ENCODE results near the gene RELN. TPM values are rescaled to one million over a fixed set of nuclear protein-coding genes. Genes with fewer than 3 reads are reported as not detected.

The RELN gene
- total and polyA plus RNA-seq, 10 donors: 0.03 to 7.6 (median 1.0) TPM

- 61 to 68% (median 62%) methylated on average over 10 of the region's 10 CpGs for WGBS, 5 donors
These were observed 94.5 kb downstream of the RELN start for GRCh38 chr7:103894656-103895596.

GRCh38 chr7:103893350-103893749, 96.1 kb downstream of the RELN start:
- no peaks in the 10 kb centered on the region for H3K36me3 ChIP-seq
- 76 to 91% (median 87%) methylated on average over 2 of the region's 2 CpGs for WGBS, 5 donors
- no peak overlapping the region for H3K4me3 ChIP-seq
- H3K9me3 ChIP-seq: peaks cover 0 to 4% (median 0%) of the 10 kb centered on the region in 8 donors
- H3K4me1 ChIP-seq: no peaks in the 10 kb centered on the region
- H3K27ac ChIP-seq: no peak overlapping the region
- TF ChIP-seq POLR2A (IDR thresholded peaks at IDR 0.05) (no peak), CTCF (IDR thresholded peaks at IDR 0.05 in 8 of 11, conservative IDR thresholded peaks at IDR 0.05 in 3 of 11) (no peak), POLR2AphosphoS5 (IDR thresholded peaks at IDR 0.05) (no peak)
- no peak for DNase-seq
- H3K27me3 ChIP-seq (replicated peaks in 1 of 7): no peaks in the 10 kb centered on the region
- intact Hi-C loops (cut with DNase I; ENCODE audit: low total_unique reads): no loop called here

More at GRCh38 chr7:103894656-103895596, 94.5 kb downstream of the RELN start:
- no peaks in the 10 kb centered on the region for H3K27me3 ChIP-seq (replicated peaks in 1 of 7)
- no peaks in the 10 kb centered on the region for H3K36me3 ChIP-seq
- no peak overlapping the region for H3K27ac ChIP-seq
- no peaks in the 10 kb centered on the region for H3K4me1 ChIP-seq
- no peak for DNase-seq
- TF ChIP-seq POLR2AphosphoS5 (IDR thresholded peaks at IDR 0.05): no peak
- TF ChIP-seq CTCF (IDR thresholded peaks at IDR 0.05 in 8 of 11, conservative IDR thresholded peaks at IDR 0.05 in 3 of 11): no peak
- TF ChIP-seq POLR2A (IDR thresholded peaks at IDR 0.05): no peak
- no peak overlapping the region for H3K4me3 ChIP-seq
- intact Hi-C loops (cut with DNase I; ENCODE audit: low total_unique reads): no loop called here
- H3K9me3 ChIP-seq: peaks cover 0 to 4% (median 0%) of the 10 kb centered on the region in 8 donors

- TF ChIP-seq CTCF (IDR thresholded peaks at IDR 0.05 in 8 of 11, conservative IDR thresholded peaks at IDR 0.05 in 3 of 11) (no peak), POLR2A (IDR thresholded peaks at IDR 0.05) (no peak), POLR2AphosphoS5 (IDR thresholded peaks at IDR 0.05) (no peak)
- no peaks in the 10 kb centered on the region for H3K36me3 ChIP-seq
- DNase-seq: no peak
- H3K27me3 ChIP-seq (replicated peaks in 1 of 7): no peaks in the 10 kb centered on the region
- H3K4me1 ChIP-seq: no peaks in the 10 kb centered on the region
- WGBS, 5 donors: 44 to 75% (median 59%) methylated on average over 3 of the region's 3 CpGs
- H3K27ac ChIP-seq: no peak overlapping the region
- H3K9me3 ChIP-seq: peaks cover 0 to 4% (median 0%) of the 10 kb centered on the region in 8 donors
- H3K4me3 ChIP-seq: no peak overlapping the region
- intact Hi-C loops (cut with DNase I; ENCODE audit: low total_unique reads): no loop called here
These were observed 100.0 kb downstream of the RELN start for GRCh38 chr7:103889451-103889850.

GRCh38 chr7:103888603-103889153, 100.8 kb downstream of the RELN start:
- Histone ChIP-seq H3K27ac (no peak overlapping the region), H3K36me3 (no peaks in the 10 kb centered on the region), H3K9me3 (peaks cover 0 to 4% (median 0%) of the 10 kb centered on the region in 8 donors), H3K4me1 (no peaks in the 10 kb centered on the region), H3K4me3 (no peak overlapping the region), H3K27me3 (replicated peaks in 1 of 7) (no peaks in the 10 kb centered on the region)
- DNase-seq: no peak
- TF ChIP-seq POLR2A (IDR thresholded peaks at IDR 0.05) (no peak), POLR2AphosphoS5 (IDR thresholded peaks at IDR 0.05) (no peak), CTCF (IDR thresholded peaks at IDR 0.05 in 8 of 11, conservative IDR thresholded peaks at IDR 0.05 in 3 of 11) (no peak)
- intact Hi-C loops (cut with DNase I; ENCODE audit: low total_unique reads): no loop called here
- 70 to 80% (median 72%) methylated on average over 6 of the region's 6 CpGs for WGBS, 5 donors

Data from spleen (tissue), 11 donors.